Activated CD8-positive, alpha-beta memory T cell treated with anti-CD3 and anti-CD28 coated beads for 36 hours (primary cell): ENCODE data around the gene LRP10. TPM values are rescaled to one million over a fixed set of nuclear protein-coding genes. Genes with fewer than 3 reads are reported as not detected.

Experiments used
- CTCF ChIA-PET: fragments of 350-600 bp; sonication (Branson Sonifier 250); formaldehyde crosslinking; loops from one replicate; lab custom pipeline; 2021; ENCODE audit warnings: antibody characterized with exemption; lab: Charles Lee
- POLR2A ChIA-PET: fragments of 350-600 bp; sonication (Branson Sonifier 250); formaldehyde crosslinking; loops from one replicate; lab custom pipeline; 2021; ENCODE audit warnings: antibody characterized with exemption; lab: Charles Lee
- total RNA-seq, 2 experiments: library from RNA; stranded (reverse); gene quantifications; one replicate each; pipeline ENCODE4 v1.2.3, GENCODE V29; 2021

Gene LRP10
- total RNA-seq, 2 experiments from 2014 or later = 28.1 to 28.5 TPM

DNA sequence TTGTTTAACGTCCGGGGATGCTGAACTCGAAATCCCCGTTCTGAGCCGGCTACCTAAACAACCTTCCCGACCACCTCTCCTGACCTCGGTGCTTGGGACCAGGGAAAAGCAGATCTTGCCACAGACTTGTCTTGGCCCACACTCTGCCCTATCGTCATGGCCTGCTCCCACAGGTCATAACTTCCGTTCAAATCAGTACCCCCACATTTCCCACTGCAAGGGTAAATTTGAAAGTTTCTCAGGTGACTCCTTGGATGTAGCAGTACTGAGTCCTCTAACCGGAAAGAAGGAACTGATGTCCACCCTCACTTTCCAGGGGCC is 48.0 kb downstream of the LRP10 start:
- ChIA-PET CTCF (interaction anchor here (0.6 to 6.2 kb wide), 3 partner anchors 10 to 62 kb away, joined by 3 to 29 read pairs (median 4); partner anchors contain the start of genes AJUBA and PRMT5), POLR2A (interaction anchor here (0.9 to 2.0 kb wide), 5 partner anchors 10 to 145 kb away, joined by 3 to 7 read pairs (median 6); partner anchors contain the start of genes HAUS4, LRP10 and PRMT5)

DNA sequence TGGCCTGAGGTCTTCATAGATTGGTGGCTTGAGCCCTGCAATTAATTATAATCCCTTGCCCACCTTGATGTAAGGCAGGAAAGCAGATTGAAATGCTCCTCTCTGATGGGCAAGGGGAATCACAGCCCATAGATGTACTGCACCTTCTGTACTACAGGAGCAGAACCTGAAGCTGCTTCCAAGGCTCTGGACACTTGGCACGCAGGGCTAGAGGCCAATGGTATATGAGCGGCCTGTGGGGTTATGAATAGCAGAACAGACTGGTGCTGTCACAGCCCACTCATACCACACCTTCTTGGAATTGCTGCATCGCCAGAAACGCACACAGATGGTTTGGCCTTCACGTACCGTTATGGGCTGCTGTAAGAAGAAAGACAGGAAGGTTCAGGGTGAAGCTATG is 49.2 kb downstream of the LRP10 start:
- CTCF ChIA-PET = interaction anchor here (6.2 kb wide), 1 partner anchor 9 kb away, joined by 29 read pairs; the partner anchor contains the start of gene PRMT5
- POLR2A ChIA-PET = no interaction called here

DNA sequence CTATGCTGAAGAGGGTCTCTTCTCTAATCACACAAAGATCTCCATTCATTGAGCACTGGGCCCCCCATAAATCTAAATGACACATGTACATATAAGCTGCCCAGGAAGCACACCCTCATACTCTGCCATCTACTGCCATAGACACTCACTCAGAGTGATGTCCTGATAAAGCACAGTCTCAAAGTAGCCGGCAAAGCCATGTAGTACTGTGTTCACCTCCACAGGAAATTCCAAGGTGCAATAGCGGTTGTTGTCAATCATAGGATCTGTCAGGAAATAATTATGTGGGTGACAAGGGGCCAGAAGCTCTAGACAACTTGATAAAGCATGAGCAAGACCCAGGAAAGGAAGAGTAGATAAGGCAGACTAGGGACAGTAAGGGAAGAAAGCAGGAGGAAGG is 50.8 kb downstream of the LRP10 start:
- POLR2A ChIA-PET = no interaction called here
- CTCF ChIA-PET = interaction anchor here (0.5 kb wide), 1 partner anchor 19 kb away, joined by 4 read pairs; no protein-coding TSS in a partner anchor

DNA sequence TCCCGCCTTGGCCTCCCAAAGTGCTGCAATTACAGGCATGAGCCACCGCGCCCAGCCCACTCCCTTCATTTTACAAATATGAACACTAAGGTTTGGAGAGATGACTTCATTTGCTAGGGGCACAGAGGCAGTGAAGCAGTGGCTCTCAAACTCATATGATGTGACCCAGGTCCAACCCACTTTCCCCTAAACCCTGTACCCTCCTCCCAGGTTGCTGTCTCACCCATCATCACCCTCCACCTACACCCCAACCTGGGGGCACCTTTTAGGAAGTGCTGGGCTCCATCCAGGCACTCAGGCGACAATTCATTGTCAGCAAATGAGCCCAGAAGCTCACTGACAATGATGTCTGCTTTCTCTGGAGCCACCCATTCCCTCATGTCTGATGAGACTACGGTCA is 52.2 kb downstream of the LRP10 start:
- CTCF ChIA-PET = no interaction called here
- POLR2A ChIA-PET = interaction anchor here (0.6 kb wide), 1 partner anchor 99 kb away, joined by 13 read pairs; no protein-coding TSS in a partner anchor

DNA sequence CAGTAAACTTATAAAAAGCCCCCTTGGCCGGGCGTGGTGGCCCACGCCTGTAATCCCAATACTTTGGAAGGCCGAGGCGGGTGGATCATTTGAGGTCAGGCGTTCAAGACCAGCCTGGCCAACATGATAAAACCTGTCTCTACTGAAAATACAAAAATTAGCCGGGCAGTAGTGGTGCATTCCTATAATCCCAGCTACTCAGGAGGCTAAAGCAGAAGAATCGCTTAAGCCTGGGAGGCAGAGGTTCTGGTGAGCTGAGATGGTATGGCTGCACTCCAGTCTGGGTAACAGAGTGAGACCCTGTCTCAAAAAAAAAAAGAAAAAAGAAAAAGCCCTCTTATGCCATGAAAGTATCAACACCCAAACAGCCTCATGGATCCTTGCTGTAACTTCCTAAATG is 54.0 kb downstream of the LRP10 start:
- CTCF ChIA-PET = interaction anchor here (0.7 to 1.0 kb wide), 2 partner anchors 24 to 70 kb away, joined by 3 to 4 read pairs; no protein-coding TSS in a partner anchor
- POLR2A ChIA-PET = no interaction called here

DNA sequence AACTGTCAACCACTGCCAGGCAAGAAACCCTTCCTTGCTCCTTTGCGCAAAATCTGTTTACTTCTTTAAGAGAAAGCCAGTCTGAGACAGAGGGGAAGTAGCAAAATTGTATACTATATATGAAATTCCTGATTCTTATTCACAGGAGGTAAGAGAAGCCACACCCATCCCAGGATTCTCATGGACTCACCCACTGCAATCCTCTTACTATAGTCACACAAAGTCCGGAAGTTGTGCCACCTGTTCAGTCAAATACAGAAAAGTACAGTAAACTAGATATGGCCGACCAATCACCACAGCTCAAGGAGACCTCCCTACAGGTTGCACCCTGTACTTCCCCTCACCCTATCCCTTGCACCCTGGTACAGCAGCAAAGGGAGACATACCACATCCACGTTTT is 54.8 kb downstream of the LRP10 start:
- ChIA-PET CTCF (no interaction called here), POLR2A (no interaction called here)

DNA sequence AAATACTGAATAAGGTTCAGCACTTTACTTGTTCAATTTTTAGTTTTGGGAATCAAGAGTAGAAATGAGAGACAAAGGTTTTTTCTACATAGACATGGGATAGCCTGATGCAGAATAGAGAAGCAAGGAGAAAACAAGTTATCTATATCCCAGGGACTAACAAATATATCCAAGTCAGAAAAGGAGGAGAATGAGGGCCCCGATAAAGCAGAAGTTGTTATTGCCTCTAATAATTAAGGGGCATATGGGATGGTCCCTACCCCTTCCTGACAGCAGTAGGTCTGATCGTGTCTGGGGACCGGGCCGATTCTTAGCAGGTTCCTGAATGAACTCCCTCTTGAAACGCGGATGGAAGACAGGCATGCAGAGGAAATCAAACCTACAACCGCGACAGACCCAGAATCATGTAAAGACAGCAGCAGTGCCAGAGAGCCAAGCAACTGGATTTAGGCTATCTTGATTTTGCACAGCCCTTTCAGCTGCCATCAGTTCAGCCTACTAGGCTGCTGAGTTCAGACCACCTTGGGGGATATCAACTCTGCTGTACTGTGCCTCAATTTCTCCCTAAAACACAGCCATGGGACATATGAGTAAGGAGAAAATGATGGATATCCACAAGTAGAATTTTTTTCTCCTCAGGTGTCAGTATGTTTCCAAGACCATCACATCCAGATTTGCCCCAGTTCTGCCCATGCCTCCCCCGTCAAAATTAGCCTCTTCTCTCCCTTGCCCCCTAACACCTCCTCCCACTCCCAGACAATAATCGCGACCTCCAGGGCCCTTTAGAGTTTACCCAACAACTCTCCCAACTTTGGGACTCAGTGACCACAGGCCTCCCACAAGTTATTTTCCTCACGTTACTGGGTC is 56.9 kb downstream of the LRP10 start:
- CTCF ChIA-PET = interaction anchor here (0.9 to 3.1 kb wide), 7 partner anchors 10 to 130 kb away, joined by 3 to 29 read pairs (median 7); partner anchors contain the start of genes HAUS4 and RBM23
- POLR2A ChIA-PET = interaction anchor here (0.6 to 1.7 kb wide), 5 partner anchors 10 to 375 kb away, joined by 3 to 6 read pairs (median 4); partner anchors contain the start of genes HAUS4 and RBM23

DNA sequence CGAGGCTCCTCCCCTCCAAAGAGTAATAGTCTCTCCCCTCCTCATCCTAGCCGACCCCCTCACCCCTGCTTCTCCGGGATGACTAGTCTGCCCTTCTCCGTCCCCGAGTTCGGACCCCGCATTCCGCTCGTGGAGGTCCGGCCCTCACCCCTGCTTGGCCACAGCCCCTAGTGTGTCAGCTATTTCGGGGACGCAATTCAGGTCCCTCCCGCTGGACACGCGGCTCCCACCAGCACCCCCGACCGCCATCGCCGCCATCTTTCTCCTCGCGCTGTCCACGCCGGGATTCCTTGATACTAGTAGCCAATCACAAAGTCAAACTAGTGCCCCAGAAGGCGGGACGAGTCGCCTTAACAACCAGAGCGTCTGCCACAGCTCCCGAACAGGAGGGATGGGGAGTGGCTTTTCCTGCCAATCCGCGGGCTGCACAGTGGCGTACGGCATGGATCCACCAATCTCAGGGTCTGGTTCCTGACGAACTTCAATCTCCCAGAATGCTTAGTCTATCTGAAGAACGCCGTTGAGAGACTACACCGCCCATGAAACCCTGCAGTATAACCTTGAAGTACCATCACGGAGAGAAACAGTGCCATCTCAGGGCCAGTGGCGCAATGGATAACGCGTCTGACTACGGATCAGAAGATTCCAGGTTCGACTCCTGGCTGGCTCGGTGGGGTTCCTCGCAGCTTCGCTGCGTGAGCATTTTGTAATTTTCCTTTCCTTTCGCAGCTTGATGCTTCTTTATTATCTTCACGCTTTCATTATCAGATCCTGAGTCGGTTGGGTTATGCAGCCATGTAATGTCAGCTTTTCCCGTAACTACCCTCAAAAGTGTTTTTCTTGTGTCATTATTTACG is 57.8 kb downstream of the LRP10 start, which contains the start of gene PRMT5:
Gene PRMT5, minus strand, starts transcription at position 273 of the 857 bp plus-strand sequence. Its CDS starts 15 bp downstream, at position 258.
- POLR2A ChIA-PET = interaction anchor here (0.6 to 1.7 kb wide), 5 partner anchors 10 to 374 kb away, joined by 3 to 6 read pairs (median 4); partner anchors contain the start of genes HAUS4 and RBM23
- CTCF ChIA-PET = interaction anchor here (0.7 to 3.1 kb wide), 12 partner anchors 11 to 129 kb away, joined by 3 to 29 read pairs (median 4); partner anchors contain the start of genes AJUBA, HAUS4, RBM23 and REM2

DNA sequence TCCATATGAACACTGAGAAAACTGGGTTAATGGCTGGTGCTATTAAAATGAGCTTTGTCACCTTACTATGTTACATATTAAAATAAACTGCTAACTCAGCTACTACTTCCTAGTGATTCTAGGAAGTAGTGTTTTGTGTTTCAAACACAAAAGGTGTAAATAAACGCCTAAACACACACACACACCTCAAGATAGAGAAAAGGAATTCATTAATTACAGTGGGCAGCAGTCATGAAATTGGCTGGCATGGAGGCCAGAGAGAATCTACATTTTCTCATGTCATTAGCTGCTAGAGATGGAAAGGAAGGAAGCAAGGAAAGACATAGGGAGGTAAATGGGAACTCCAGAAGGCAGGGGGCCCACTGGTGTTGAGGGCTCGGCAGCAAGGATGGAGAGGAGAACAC is 58.4 kb downstream of the LRP10 start:
- ChIA-PET POLR2A (interaction anchor here (1.1 to 1.7 kb wide), 3 partner anchors 11 to 374 kb away, joined by 3 to 6 read pairs (median 5); partner anchors contain the start of gene RBM23), CTCF (interaction anchor here (0.6 to 3.1 kb wide), 16 partner anchors 12 to 340 kb away, joined by 3 to 29 read pairs (median 4); partner anchors contain the start of genes AJUBA, HAUS4, RBM23 and REM2)

Other genes starting within 250 kb of the LRP10 start
- not detected for gene OR6J1, start 227.4 kb upstream of the LRP10 start, total RNA-seq
- 100 to 1,000 TPM; 122 to 123 TPM for gene OXA1L, start 105.1 kb upstream of the LRP10 start, total RNA-seq
- under 1 TPM; 0.21 to 0.38 TPM for gene SLC7A7, start 56.3 kb upstream of the LRP10 start, total RNA-seq
- 100 to 1,000 TPM; 170 to 179 TPM for gene MRPL52, start 41.9 kb upstream of the LRP10 start, total RNA-seq
- gene MMP14, start 35.2 kb upstream of the LRP10 start, total RNA-seq = 1 to 10 TPM in 1 of 2 experiments, under 1 TPM in 1; 0.76 to 1.8 TPM
- gene REM2, start 11.5 kb downstream of the LRP10 start, total RNA-seq = under 1 TPM in 1 of 2 experiments, not detected in 1; 0.11 TPM
- gene RBM23, start 47.4 kb downstream of the LRP10 start, total RNA-seq = 10 to 100 TPM; 69.7 to 72.1 TPM
- 100 to 1,000 TPM; 204 to 205 TPM for gene PRMT5, start 57.6 kb downstream of the LRP10 start, total RNA-seq
- 10 to 100 TPM; 46.5 to 49.2 TPM for gene HAUS4, start 85.3 kb downstream of the LRP10 start, total RNA-seq
- 1 to 10 TPM in 1 of 2 experiments, under 1 TPM in 1; 0.96 to 1.2 TPM for gene AJUBA, start 110.8 kb downstream of the LRP10 start, total RNA-seq
- gene C14orf93, start 138.4 kb downstream of the LRP10 start, total RNA-seq = 1 to 10 TPM; 7.0 to 8.9 TPM
- gene PSMB5, start 163.2 kb downstream of the LRP10 start, total RNA-seq = 100 to 1,000 TPM; 176 to 182 TPM
- not detected for gene PSMB11, start 170.5 kb downstream of the LRP10 start, total RNA-seq
- under 1 TPM; 0.53 to 0.82 TPM for gene CDH24, start 185.8 kb downstream of the LRP10 start, total RNA-seq
- gene ACIN1, start 223.4 kb downstream of the LRP10 start, total RNA-seq = 100 to 1,000 TPM; 190 to 191 TPM
- gene C14orf119, start 223.8 kb downstream of the LRP10 start, total RNA-seq = 10 to 100 TPM; 51.6 to 56.5 TPM
- gene CIROP, start 233.2 kb downstream of the LRP10 start, total RNA-seq = not detected
- gene CEBPE, start 247.5 kb downstream of the LRP10 start, total RNA-seq = under 1 TPM; 0.19 to 0.21 TPM